ENCODE data around the gene CLDN8. TPM values are rescaled to one million over a fixed set of nuclear protein-coding genes. Genes with fewer than 3 reads are reported as not detected.

The CLDN8 gene
- total and polyA plus RNA-seq, 10 of the 15 experiments (the other 5 are each of a cell fraction or from before 2014, with no cell fraction given) = not detected

GRCh38 chr21:30240661-30241060, 24.8 kb upstream of the CLDN8 start:
- SMC1A ChIA-PET (ENCODE audit: uncharacterized antibody, unreplicated experiment) = no interaction called here
- CTCF ChIA-PET = no interaction called here
- Histone ChIP-seq H3K4me1 (ENCODE audit: control insufficient read depth, insufficient read depth, low read length) (no peaks in the 10 kb centered on the region), H3K36me3 (ENCODE audit: control insufficient read depth in 2 of 2, insufficient read depth in 2 of 2, low read length in 1 of 2) (no peaks in the 10 kb centered on the region), H3K79me2 (ENCODE audit: control insufficient read depth, insufficient read depth, low read length) (no peaks in the 10 kb centered on the region), H3K9me3 (replicated peaks; ENCODE audit: control insufficient read depth, insufficient read depth, low read length) (no peaks in the 10 kb centered on the region; the same call in 2 of the 3 replicates), H3K9ac (ENCODE audit: control insufficient read depth, insufficient read depth, low read length) (no peak overlapping the region), H3K27me3 (replicated peaks in 1 of 2; ENCODE audit: control insufficient read depth in 2 of 2, insufficient read depth in 2 of 2, low read length in 1 of 2) (no peaks in the 10 kb centered on the region), H3K4me2 (ENCODE audit: control insufficient read depth, insufficient read depth) (no peak overlapping the region), H4K20me1 (ENCODE audit: control insufficient read depth, insufficient read depth) (no peaks in the 10 kb centered on the region), H3K4me3 (no peak overlapping the region), H3K27ac (ENCODE audit: control insufficient read depth, insufficient read depth) (no peak overlapping the region), H2AFZ (ENCODE audit: control insufficient read depth, low read depth, low read length) (no peak overlapping the region)
- WGBS (ENCODE audit: insufficient coverage, insufficient replicate concordance, low lambda C conversion rate, missing lambda C conversion rate) = 2% methylated on average over 3 of the region's 3 CpGs
- no peak for DNase-seq (ENCODE audit: low read depth, low spot score)
- no peak for FAIRE-seq
- RAD21 ChIA-PET (ENCODE audit: unreplicated experiment) = no interaction called here
- ATAC-seq = no peak
- no peak for TF ChIP-seq HCFC1 (IDR thresholded peaks at IDR 0.05; ENCODE audit: low read length)
- no peak for TF ChIP-seq PRDM15 (CRISPR knock-in tag; IDR thresholded peaks at IDR 0.05)
- TF ChIP-seq EGR1 (IDR thresholded peaks at IDR 0.05; ENCODE audit: borderline replicate concordance in 1 of 2, low read depth in 2 of 2, low read length in 2 of 2) = no peak
- TF ChIP-seq ZNF24 (IDR thresholded peaks at IDR 0.05) = no peak
- no peak for TF ChIP-seq MAX (IDR thresholded peaks at IDR 0.05; ENCODE audit: low read depth, low read length)
- no peak for TF ChIP-seq FOS (IDR thresholded peaks at IDR 0.05; ENCODE audit: borderline replicate concordance, extremely low read depth, insufficient read length)
- no peak for TF ChIP-seq SRF (IDR thresholded peaks at IDR 0.05; ENCODE audit: low read depth in 2 of 2, low read length in 2 of 2)
- TF ChIP-seq CHD2 (IDR thresholded peaks at IDR 0.05; ENCODE audit: borderline replicate concordance, low read depth, low read length) = no peak
- no peak for TF ChIP-seq PAX5 (IDR thresholded peaks at IDR 0.05; ENCODE audit: borderline replicate concordance, low read depth, low read length)
- TF ChIP-seq HDAC6 (IDR thresholded peaks at IDR 0.05; ENCODE audit: unreplicated experiment) = no peak
- TF ChIP-seq TCF7 (IDR thresholded peaks at IDR 0.05; ENCODE audit: borderline replicate concordance) = no peak
- no peak for TF ChIP-seq JUND (IDR thresholded peaks at IDR 0.05; ENCODE audit: low read depth, low read length)
- no peak for TF ChIP-seq ATF7 (IDR thresholded peaks at IDR 0.05; ENCODE audit: low read depth)
- no peak for TF ChIP-seq KLF5 (IDR thresholded peaks at IDR 0.05; ENCODE audit: partially characterized antibody)
- TF ChIP-seq CREM (IDR thresholded peaks at IDR 0.05; ENCODE audit: low read depth) = no peak
- no peak for TF ChIP-seq MXI1 (IDR thresholded peaks at IDR 0.05; ENCODE audit: low read depth, low read length)
- no peak for TF ChIP-seq SMARCA5 (IDR thresholded peaks at IDR 0.05)
- TF ChIP-seq NRF1 (conservative IDR thresholded peaks at IDR 0.05; ENCODE audit: low read depth, low read length) = no peak
- TF ChIP-seq RCOR1 (conservative IDR thresholded peaks at IDR 0.05; ENCODE audit: low read depth, low read length) = no peak
- in situ Hi-C loops (cut with MboI) (no loop called here), intact Hi-C loops (cut with micrococcal nuclease; ENCODE audit: unreplicated experiment) (no loop called here)
- POLR2A ChIA-PET = no interaction called here
- no TSS peak for BruUV-seq (replicated peaks)
